HepG2 (cell line): ENCODE results near the gene ALKBH4. TPM values are rescaled to one million over a fixed set of nuclear protein-coding genes. Genes with fewer than 3 reads are reported as not detected.

Experiments
- ARID5B ChIP-seq: IDR thresholded peaks from 2 replicates; pipeline ENCODE4 v1.4.0; 2020; ENCODE audit warnings: mild to moderate bottlenecking, missing genetic modification reagents
- CHD4 ChIP-seq: fragments of 200-600 bp; sonication (generic); IDR thresholded peaks from 2 replicates; pipeline ENCODE4 v1.7.0; 2017; ENCODE audit warnings: mild to moderate bottlenecking, low read length, borderline replicate concordance
- DDIT3 ChIP-seq: sonication (generic); formaldehyde crosslinking; IDR thresholded peaks from 2 replicates; pipeline ENCODE4 v1.4.0; 2020; ENCODE audit warnings: mild to moderate bottlenecking, missing genetic modification reagents
- E2F5 ChIP-seq: sonication (generic); formaldehyde crosslinking; conservative IDR thresholded peaks from 2 replicates; pipeline ENCODE4 v1.4.0; 2020; ENCODE audit warnings: missing genetic modification reagents
- GZF1 ChIP-seq: sonication (generic); formaldehyde crosslinking; IDR thresholded peaks from 2 replicates; pipeline ENCODE4 v1.5.1; 2020; ENCODE audit warnings: mild to moderate bottlenecking, missing genetic modification reagents
- HMGXB3 ChIP-seq: sonication (generic); formaldehyde crosslinking; IDR thresholded peaks from 2 replicates; pipeline ENCODE4 v1.4.0; 2020; ENCODE audit warnings: missing genetic modification reagents, borderline replicate concordance
- KDM5A ChIP-seq: fragments of 200-600 bp; sonication (generic); IDR thresholded peaks from 2 replicates; pipeline ENCODE4 v1.7.0; 2018; ENCODE audit warnings: antibody characterized with exemption, mild to moderate bottlenecking, low read length, borderline replicate concordance
- MTERF4 ChIP-seq: sonication (generic); formaldehyde crosslinking; IDR thresholded peaks from 2 replicates; pipeline ENCODE4 v1.8.0; 2023; ENCODE audit warnings: mild to moderate bottlenecking, missing genetic modification reagents
- NFRKB ChIP-seq: fragments of 450-650 bp; IDR thresholded peaks from 2 replicates; pipeline ENCODE4 v1.6.1; 2017
- NR1H2 ChIP-seq: sonication (generic); formaldehyde crosslinking; IDR thresholded peaks from 2 replicates; pipeline ENCODE4 v1.8.1; 2022; ENCODE audit warnings: low read depth, missing genetic modification reagents, borderline replicate concordance
- POLR2A ChIP-seq, 2 experiments: IDR thresholded peaks; 2 replicates each; pipeline ENCODE4 v1.6.1; 2011; ENCODE audit warnings: low read depth in 2 of 2, low read length in 2 of 2, mild to moderate bottlenecking in 1 of 2, moderate library complexity in 1 of 2; ENCODE audit not compliant: insufficient read depth in 1 of 2
- RARG ChIP-seq: sonication (generic); formaldehyde crosslinking; IDR thresholded peaks from 2 replicates; pipeline ENCODE4 v1.4.0; 2020; ENCODE audit warnings: low read depth, mild to moderate bottlenecking, missing genetic modification reagents
- STAG1 ChIP-seq: sonication (generic); formaldehyde crosslinking; IDR thresholded peaks from 2 replicates; pipeline ENCODE4 v1.4.0; 2020; ENCODE audit warnings: missing genetic modification reagents
- ZNF17 ChIP-seq: sonication (generic); formaldehyde crosslinking; IDR thresholded peaks from 2 replicates; pipeline ENCODE4 v1.5.0; 2020; ENCODE audit warnings: mild to moderate bottlenecking, missing genetic modification reagents
- ZNF512 ChIP-seq: sonication (generic); formaldehyde crosslinking; IDR thresholded peaks from 2 replicates; pipeline ENCODE4 v1.4.0; 2020; ENCODE audit warnings: mild to moderate bottlenecking, missing genetic modification reagents
- ZNF615 ChIP-seq: sonication (generic); formaldehyde crosslinking; IDR thresholded peaks from 2 replicates; pipeline ENCODE4 v1.5.0; 2020; ENCODE audit warnings: mild to moderate bottlenecking, missing genetic modification reagents, borderline replicate concordance
- ZNF713 ChIP-seq: sonication (generic); formaldehyde crosslinking; IDR thresholded peaks from 2 replicates; pipeline ENCODE4 v1.4.0; 2020; ENCODE audit warnings: mild to moderate bottlenecking, missing genetic modification reagents
- ZNF720 ChIP-seq: sonication (generic); formaldehyde crosslinking; IDR thresholded peaks from 2 replicates; pipeline ENCODE4 v1.4.0; 2020; ENCODE audit warnings: missing genetic modification reagents
- polyA plus RNA-seq, 8 experiments: library from polyadenylated mRNA; depleted of rRNA in 3 of 8; stranded (reverse) in 7 of 8; unstranded in 1 of 8; fragments of >200 nt; fragmentation: Illumina TruSeq in 4 of 8; extraction: Trizol in 4 of 8; gene quantifications; 2 replicates each; pipeline versions ENCODE4 v1.2.1 to v1.2.3, GENCODE V29; 2011 to 2016; ENCODE audit warnings: low read depth in 4 of 8, missing spikeins in 1 of 8, mixed read lengths in 1 of 8; ENCODE audit not compliant: insufficient read depth in 1 of 8
- total RNA-seq, 5 experiments: library from RNA; depleted of rRNA; stranded (reverse); fragments of >200 nt; fragmentation: Illumina TruSeq; extraction: Trizol; gene quantifications; 2 replicates each; pipeline ENCODE4 v1.2.3, GENCODE V29; 2016; ENCODE audit warnings: low read depth in 1 of 5

The ALKBH4 gene
- total and polyA plus RNA-seq, 2 of the 13 experiments (the other 11 are each of a cell fraction or from before 2014, with no cell fraction given): 2.6 to 8.8 TPM

GRCh38 chr7:102464577-102465280 lies at the start of gene ALKBH4, which contains the start of gene LRWD1 (continued):
- no peak; the same call in 1 of the 2 replicates for TF ChIP-seq HMGXB3
- TF ChIP-seq ARID5B (CRISPR knock-in tag): peak; percentile 49; the same call in 1 of the 2 replicates
- TF ChIP-seq NR1H2: no peak
- no peak for TF ChIP-seq MTERF4 (CRISPR knock-in tag)
- no peak for TF ChIP-seq CHD4
- no peak for TF ChIP-seq DDIT3 (CRISPR knock-in tag)
- TF ChIP-seq STAG1 (CRISPR knock-in tag): no peak
- TF ChIP-seq POLR2A (IDR thresholded peaks at IDR 0.05; ENCODE audit: insufficient read depth in 1 of 2, low read depth in 2 of 2, low read length in 2 of 2): peak in 1 of 2 experiments; percentile 66; a peak in 2 of 4 replicates
- peak; percentile 93 for TF ChIP-seq KDM5A
- TF ChIP-seq ZNF720 (CRISPR knock-in tag): no peak
- no peak for TF ChIP-seq E2F5 (CRISPR knock-in tag)
- no peak for TF ChIP-seq GZF1 (CRISPR knock-in tag)
- TF ChIP-seq RARG: no peak
- no peak for TF ChIP-seq ZNF713 (CRISPR knock-in tag)
- TF ChIP-seq ZNF17 (CRISPR knock-in tag): no peak
- TF ChIP-seq ZNF615 (CRISPR knock-in tag): no peak
- no peak for TF ChIP-seq ZNF512 (CRISPR knock-in tag)
- no peak for TF ChIP-seq NFRKB
